ENCODE results near the gene APEH. TPM values are rescaled to one million over a fixed set of nuclear protein-coding genes. Genes with fewer than 3 reads are reported as not detected.

APEH gene
- total RNA-seq, 2 experiments from 2014 or later: 179 to 192 TPM

- no peak for DNase-seq
- no peaks in the 10 kb centered on the region for H3K36me3 Mint-ChIP-seq (ENCODE audit: low read depth)
- no peak for ATAC-seq
- H3K9me3 Mint-ChIP-seq (ENCODE audit: insufficient read depth): no peaks in the 10 kb centered on the region
- POLR2A ChIA-PET: interaction anchor here (0.6 kb wide), 1 partner anchor 1506 kb away, joined by 3 read pairs; no protein-coding TSS in a partner anchor
- peaks cover 2% of the 10 kb centered on the region for H3K4me1 Mint-ChIP-seq (ENCODE audit: low read depth)
- peaks cover 3% of the 10 kb centered on the region for H3K27me3 Mint-ChIP-seq (ENCODE audit: low read depth)
- H3K4me3 Mint-ChIP-seq: no peak overlapping the region
- H3K27ac Mint-ChIP-seq: no peak overlapping the region
- CTCF ChIA-PET: interaction anchor here (1.6 kb wide), 1 partner anchor 113 kb away, joined by 6 read pairs; no protein-coding TSS in a partner anchor
Observed at GRCh38 chr3:49652903-49653415, 21.2 kb upstream of the APEH start.

GRCh38 chr3:49653621-49654020 lies 20.5 kb upstream of the APEH start:
- H3K9me3 Mint-ChIP-seq (ENCODE audit: insufficient read depth): no peaks in the 10 kb centered on the region
- ATAC-seq (no peak), DNase-seq (no peak)
- no peak overlapping the region for H3K4me3 Mint-ChIP-seq
- peaks cover 3% of the 10 kb centered on the region for H3K27me3 Mint-ChIP-seq (ENCODE audit: low read depth)
- no peaks in the 10 kb centered on the region for H3K36me3 Mint-ChIP-seq (ENCODE audit: low read depth)
- POLR2A ChIA-PET: no interaction called here
- CTCF ChIA-PET: no interaction called here
- H3K27ac Mint-ChIP-seq: no peak overlapping the region
- no peaks in the 10 kb centered on the region for H3K4me1 Mint-ChIP-seq (ENCODE audit: low read depth)

DNA sequence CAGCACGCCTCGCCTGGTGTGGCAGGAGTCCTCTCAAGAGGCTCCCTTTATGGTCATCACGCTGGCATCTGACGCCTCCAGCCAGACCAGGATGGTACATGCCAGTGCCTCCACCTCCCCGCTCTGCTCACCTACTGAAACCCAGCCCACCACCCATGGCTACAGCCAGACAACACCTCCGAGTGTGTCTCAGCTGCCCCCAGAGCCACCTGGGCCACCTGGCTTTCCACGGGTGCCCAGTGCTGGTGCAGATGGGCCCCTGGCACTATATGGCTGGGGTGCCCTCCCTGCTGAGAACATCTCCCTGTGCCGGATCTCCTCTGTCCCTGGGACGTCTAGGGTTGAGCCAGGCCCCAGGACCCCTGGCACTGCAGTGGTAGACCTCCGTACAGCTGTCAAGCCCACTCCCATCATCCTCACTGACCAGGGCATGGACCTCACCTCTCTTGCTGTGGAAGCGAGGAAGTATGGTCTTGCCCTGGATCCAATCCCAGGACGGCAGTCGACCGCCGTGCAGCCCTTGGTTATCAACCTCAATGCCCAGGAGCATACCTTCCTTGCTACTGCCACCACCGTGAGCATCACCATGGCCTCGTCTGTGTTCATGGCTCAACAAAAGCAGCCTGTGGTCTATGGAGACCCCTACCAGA lies 19.9 kb upstream of the APEH start:
- ChIA-PET POLR2A (no interaction called here), CTCF (interaction anchor here (3.2 kb wide), 1 partner anchor 115 kb away, joined by 12 read pairs; no protein-coding TSS in a partner anchor)
- Mint-ChIP-seq H3K27me3 (ENCODE audit: low read depth) (peaks cover 3% of the 10 kb centered on the region), H3K4me1 (ENCODE audit: low read depth) (no peaks in the 10 kb centered on the region), H3K36me3 (ENCODE audit: low read depth) (no peaks in the 10 kb centered on the region), H3K4me3 (no peak overlapping the region), H3K27ac (no peak overlapping the region), H3K9me3 (ENCODE audit: insufficient read depth) (no peaks in the 10 kb centered on the region)
- DNase-seq (no peak), ATAC-seq (no peak)

DNA sequence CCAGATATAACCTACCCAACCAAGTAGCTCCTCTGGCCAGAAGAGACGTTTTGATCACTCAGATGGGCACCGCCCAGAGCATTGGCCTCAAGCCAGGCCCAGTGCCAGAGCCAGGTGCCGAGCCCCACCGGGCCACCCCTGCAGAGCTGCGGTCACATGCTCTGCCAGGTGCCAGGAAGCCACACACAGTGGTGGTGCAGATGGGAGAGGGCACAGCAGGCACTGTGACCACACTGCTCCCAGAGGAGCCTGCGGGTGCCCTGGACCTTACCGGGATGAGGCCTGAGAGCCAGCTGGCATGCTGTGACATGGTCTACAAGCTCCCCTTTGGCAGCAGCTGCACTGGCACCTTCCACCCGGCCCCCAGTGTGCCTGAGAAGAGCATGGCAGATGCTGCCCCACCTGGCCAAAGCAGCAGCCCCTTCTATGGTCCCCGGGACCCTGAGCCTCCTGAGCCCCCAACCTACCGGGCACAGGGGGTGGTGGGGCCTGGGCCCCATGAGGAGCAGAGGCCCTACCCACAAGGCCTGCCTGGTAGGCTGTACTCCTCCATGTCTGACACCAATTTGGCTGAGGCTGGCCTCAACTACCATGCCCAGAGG lies 19.1 kb upstream of the APEH start:
- Mint-ChIP-seq H3K36me3 (ENCODE audit: low read depth) (no peaks in the 10 kb centered on the region), H3K9me3 (ENCODE audit: insufficient read depth) (no peaks in the 10 kb centered on the region)

DNA sequence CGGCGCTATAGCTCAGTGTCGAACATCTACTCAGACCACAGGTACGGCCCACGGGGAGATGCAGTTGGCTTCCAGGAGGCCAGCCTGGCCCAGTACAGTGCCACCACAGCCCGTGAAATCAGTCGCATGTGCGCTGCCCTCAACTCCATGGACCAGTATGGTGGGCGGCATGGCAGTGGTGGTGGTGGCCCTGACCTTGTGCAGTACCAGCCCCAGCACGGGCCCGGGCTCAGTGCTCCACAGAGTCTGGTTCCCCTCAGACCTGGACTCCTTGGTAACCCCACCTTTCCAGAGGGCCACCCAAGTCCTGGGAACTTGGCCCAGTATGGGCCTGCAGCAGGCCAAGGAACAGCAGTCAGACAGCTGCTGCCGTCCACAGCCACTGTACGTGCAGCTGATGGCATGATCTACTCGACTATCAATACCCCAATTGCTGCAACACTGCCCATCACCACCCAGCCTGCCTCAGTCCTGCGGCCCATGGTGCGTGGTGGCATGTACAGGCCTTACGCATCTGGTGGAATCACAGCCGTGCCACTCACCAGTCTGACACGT lies 18.3 kb upstream of the APEH start:
- Mint-ChIP-seq H3K36me3 (ENCODE audit: low read depth) (no peaks in the 10 kb centered on the region), H3K27ac (no peak overlapping the region), H3K4me1 (ENCODE audit: low read depth) (no peaks in the 10 kb centered on the region), H3K27me3 (ENCODE audit: low read depth) (peaks cover 3% of the 10 kb centered on the region), H3K9me3 (ENCODE audit: insufficient read depth) (no peaks in the 10 kb centered on the region), H3K4me3 (no peak overlapping the region)
- CTCF ChIA-PET: interaction anchor here (0.6 to 3.2 kb wide), 3 partner anchors 16 to 116 kb away, joined by 3 to 12 read pairs (median 3); no protein-coding TSS in a partner anchor
- ATAC-seq (no peak), DNase-seq (no peak)
- POLR2A ChIA-PET: no interaction called here

More for the DNA sequence above, 19.1 kb upstream of the APEH start:
- ChIA-PET CTCF (interaction anchor here (0.6 to 3.2 kb wide), 2 partner anchors 16 to 115 kb away, joined by 3 to 12 read pairs; no protein-coding TSS in a partner anchor), POLR2A (no interaction called here)
- ATAC-seq (no peak), DNase-seq (no peak)
- Mint-ChIP-seq H3K4me3 (no peak overlapping the region), H3K27ac (no peak overlapping the region), H3K27me3 (ENCODE audit: low read depth) (peaks cover 3% of the 10 kb centered on the region), H3K4me1 (ENCODE audit: low read depth) (no peaks in the 10 kb centered on the region)

DNA sequence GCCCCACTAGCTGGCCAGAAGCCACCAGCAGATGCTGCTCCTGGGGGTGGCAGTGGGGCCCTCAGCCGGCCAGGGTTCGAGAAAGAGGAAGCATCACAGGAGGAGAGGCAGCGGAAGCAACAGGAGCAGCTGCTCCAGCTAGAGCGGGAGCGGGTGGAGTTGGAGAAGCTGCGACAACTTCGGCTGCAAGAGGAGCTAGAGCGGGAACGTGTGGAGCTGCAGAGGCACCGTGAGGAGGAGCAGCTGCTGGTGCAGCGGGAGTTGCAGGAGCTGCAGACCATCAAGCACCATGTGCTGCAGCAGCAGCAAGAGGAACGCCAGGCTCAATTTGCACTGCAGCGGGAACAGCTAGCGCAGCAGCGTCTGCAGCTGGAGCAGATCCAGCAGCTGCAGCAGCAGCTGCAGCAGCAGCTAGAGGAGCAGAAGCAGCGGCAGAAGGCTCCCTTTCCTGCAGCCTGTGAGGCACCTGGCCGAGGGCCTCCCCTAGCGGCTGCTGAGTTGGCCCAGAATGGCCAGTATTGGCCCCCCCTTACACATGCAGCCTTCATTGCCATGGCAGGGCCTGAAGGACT lies 17.5 kb upstream of the APEH start:
- Mint-ChIP-seq H3K27ac (no peak overlapping the region), H3K9me3 (ENCODE audit: insufficient read depth) (no peaks in the 10 kb centered on the region), H3K4me3 (no peak overlapping the region), H3K27me3 (ENCODE audit: low read depth) (peaks cover 3% of the 10 kb centered on the region), H3K4me1 (ENCODE audit: low read depth) (no peaks in the 10 kb centered on the region), H3K36me3 (ENCODE audit: low read depth) (no peaks in the 10 kb centered on the region)
- CTCF ChIA-PET: interaction anchor here (0.8 to 3.2 kb wide), 2 partner anchors 116 to 117 kb away, joined by 3 to 12 read pairs; no protein-coding TSS in a partner anchor
- ATAC-seq: no peak
- DNase-seq: no peak
- POLR2A ChIA-PET: no interaction called here

GRCh38 chr3:49657208-49657915 lies 16.8 kb upstream of the APEH start:
- no peak overlapping the region for H3K4me3 Mint-ChIP-seq
- POLR2A ChIA-PET: no interaction called here
- no peaks in the 10 kb centered on the region for H3K36me3 Mint-ChIP-seq (ENCODE audit: low read depth)
- no peaks in the 10 kb centered on the region for H3K4me1 Mint-ChIP-seq (ENCODE audit: low read depth)
- no peaks in the 10 kb centered on the region for H3K9me3 Mint-ChIP-seq (ENCODE audit: insufficient read depth)
- peaks cover 3% of the 10 kb centered on the region for H3K27me3 Mint-ChIP-seq (ENCODE audit: low read depth)
- H3K27ac Mint-ChIP-seq: no peak overlapping the region
- CTCF ChIA-PET: interaction anchor here (1.3 to 3.2 kb wide), 2 partner anchors 14 to 118 kb away, joined by 4 to 12 read pairs; no protein-coding TSS in a partner anchor
- DNase-seq (no peak), ATAC-seq (no peak)

DNA sequence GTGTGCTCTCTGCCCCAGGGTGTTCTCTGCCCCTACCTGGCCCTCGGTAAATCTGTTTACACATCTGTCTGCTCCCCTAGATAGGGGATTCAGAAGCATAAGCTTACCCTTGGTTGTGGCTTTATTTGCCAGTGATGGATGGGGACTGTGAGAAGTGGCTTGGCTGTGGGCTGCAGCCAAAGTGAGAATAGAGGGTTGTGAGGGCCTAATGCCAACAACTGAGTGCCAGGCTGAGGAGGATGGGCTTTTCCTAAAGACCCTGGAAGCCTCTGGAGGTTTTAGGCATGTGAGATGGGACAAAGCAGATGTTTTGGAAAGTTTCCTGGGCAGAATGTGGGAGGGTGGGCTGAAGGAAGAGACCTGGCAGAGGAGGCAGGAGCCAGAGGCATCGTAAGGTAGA lies 15.4 kb upstream of the APEH start:
- ATAC-seq (no peak), DNase-seq (no peak)
- H3K4me3 Mint-ChIP-seq: no peak overlapping the region
- H3K27ac Mint-ChIP-seq: no peak overlapping the region
- H3K27me3 Mint-ChIP-seq (ENCODE audit: low read depth): peaks cover 3% of the 10 kb centered on the region
- H3K4me1 Mint-ChIP-seq (ENCODE audit: low read depth): no peaks in the 10 kb centered on the region
- ChIA-PET POLR2A (no interaction called here), CTCF (no interaction called here)
- H3K36me3 Mint-ChIP-seq (ENCODE audit: low read depth): no peaks in the 10 kb centered on the region
- H3K9me3 Mint-ChIP-seq (ENCODE audit: insufficient read depth): no peaks in the 10 kb centered on the region

DNA sequence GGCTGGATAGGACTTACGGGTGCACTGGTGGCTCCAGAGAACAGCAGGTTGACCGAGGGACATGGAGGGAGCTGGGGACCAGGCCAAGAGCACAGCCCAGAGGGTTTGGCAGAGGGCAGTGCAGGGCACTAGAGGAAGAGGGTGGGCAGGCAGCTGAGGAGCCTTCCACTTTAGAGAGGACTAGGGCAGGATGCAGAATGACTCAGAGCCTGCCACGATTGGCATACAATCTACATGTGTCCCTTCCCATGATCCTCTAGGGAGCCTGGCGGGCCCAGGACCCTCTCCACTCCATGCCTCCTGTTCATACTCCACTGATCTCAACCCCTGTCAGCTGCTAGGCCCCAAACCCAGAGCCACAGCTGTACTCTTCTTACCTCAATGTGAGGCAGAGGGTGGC lies 14.4 kb upstream of the APEH start:
- no peak for DNase-seq
- Mint-ChIP-seq H3K27me3 (ENCODE audit: low read depth) (peaks cover 3% of the 10 kb centered on the region), H3K27ac (no peak overlapping the region), H3K36me3 (ENCODE audit: low read depth) (no peaks in the 10 kb centered on the region), H3K4me3 (no peak overlapping the region), H3K9me3 (ENCODE audit: insufficient read depth) (no peaks in the 10 kb centered on the region), H3K4me1 (ENCODE audit: low read depth) (no peaks in the 10 kb centered on the region)
- ATAC-seq: no peak
- CTCF ChIA-PET: interaction anchor here (1.5 kb wide), 1 partner anchor 120 kb away, joined by 4 read pairs; no protein-coding TSS in a partner anchor
- POLR2A ChIA-PET: no interaction called here

- H3K27ac Mint-ChIP-seq: no peak overlapping the region
- H3K27me3 Mint-ChIP-seq (ENCODE audit: low read depth): peaks cover 3% of the 10 kb centered on the region
Observed at GRCh38 chr3:49661281-49661680, 12.9 kb upstream of the APEH start.

DNA sequence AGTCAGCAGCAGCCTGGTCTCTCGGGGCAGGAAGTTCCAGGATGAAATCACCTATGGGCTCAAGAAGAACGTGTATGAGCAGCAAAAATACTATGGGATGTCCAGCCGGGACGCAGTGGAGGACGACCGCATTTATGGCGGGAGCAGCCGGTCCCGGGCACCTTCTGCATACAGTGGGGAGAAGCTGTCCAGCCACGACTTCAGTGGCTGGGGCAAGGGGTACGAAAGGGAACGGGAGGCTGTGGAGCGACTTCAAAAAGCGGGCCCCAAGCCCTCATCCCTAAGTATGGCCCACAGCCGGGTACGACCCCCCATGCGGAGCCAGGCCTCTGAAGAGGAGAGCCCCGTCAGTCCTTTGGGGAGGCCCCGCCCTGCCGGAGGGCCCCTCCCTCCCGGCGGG lies 12.1 kb upstream of the APEH start:
- no peaks in the 10 kb centered on the region for H3K36me3 Mint-ChIP-seq (ENCODE audit: low read depth)
- no peak for ATAC-seq
- CTCF ChIA-PET: no interaction called here

More at GRCh38 chr3:49661281-49661680, 12.9 kb upstream of the APEH start:
- Mint-ChIP-seq H3K4me3 (no peak overlapping the region), H3K4me1 (ENCODE audit: low read depth) (peaks cover 8% of the 10 kb centered on the region), H3K36me3 (ENCODE audit: low read depth) (no peaks in the 10 kb centered on the region), H3K9me3 (ENCODE audit: insufficient read depth) (no peaks in the 10 kb centered on the region)
- ATAC-seq: no peak
- CTCF ChIA-PET: interaction anchor here (1.5 kb wide), 1 partner anchor 121 kb away, joined by 4 read pairs; no protein-coding TSS in a partner anchor
- POLR2A ChIA-PET: no interaction called here
- no peak for DNase-seq

More for the DNA sequence above, 12.1 kb upstream of the APEH start:
- no peaks in the 10 kb centered on the region for H3K27me3 Mint-ChIP-seq (ENCODE audit: low read depth)
- POLR2A ChIA-PET: no interaction called here
- no peak for DNase-seq
- H3K4me1 Mint-ChIP-seq (ENCODE audit: low read depth): peaks cover 8% of the 10 kb centered on the region
- H3K27ac Mint-ChIP-seq: no peak overlapping the region
- H3K9me3 Mint-ChIP-seq (ENCODE audit: insufficient read depth): no peaks in the 10 kb centered on the region
- no peak overlapping the region for H3K4me3 Mint-ChIP-seq

Measured in activated CD8-positive, alpha-beta T cell treated with anti-CD3 and anti-CD28 coated beads, Interleukin-2, amount 10 ng/mL, durations not matched to agents 7 days and 5 days (primary cell).